ENCODE results near the gene PLCB3.

The PLCB3 gene

DNA sequence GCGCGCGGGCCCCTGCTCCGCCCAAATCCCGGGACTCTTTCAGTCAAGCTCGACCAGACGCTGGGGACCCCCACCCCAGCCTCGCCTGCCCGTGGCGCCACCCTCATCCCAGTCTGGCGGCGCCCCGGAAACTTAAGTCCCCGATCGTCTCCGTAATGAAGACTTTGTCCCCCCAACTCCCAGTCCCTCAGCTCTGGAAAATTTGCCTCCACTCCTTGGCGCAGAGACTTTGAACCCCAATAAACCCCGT lies 348 bp downstream of the PLCB3 start:
- DNase-seq, result no peak

DNA sequence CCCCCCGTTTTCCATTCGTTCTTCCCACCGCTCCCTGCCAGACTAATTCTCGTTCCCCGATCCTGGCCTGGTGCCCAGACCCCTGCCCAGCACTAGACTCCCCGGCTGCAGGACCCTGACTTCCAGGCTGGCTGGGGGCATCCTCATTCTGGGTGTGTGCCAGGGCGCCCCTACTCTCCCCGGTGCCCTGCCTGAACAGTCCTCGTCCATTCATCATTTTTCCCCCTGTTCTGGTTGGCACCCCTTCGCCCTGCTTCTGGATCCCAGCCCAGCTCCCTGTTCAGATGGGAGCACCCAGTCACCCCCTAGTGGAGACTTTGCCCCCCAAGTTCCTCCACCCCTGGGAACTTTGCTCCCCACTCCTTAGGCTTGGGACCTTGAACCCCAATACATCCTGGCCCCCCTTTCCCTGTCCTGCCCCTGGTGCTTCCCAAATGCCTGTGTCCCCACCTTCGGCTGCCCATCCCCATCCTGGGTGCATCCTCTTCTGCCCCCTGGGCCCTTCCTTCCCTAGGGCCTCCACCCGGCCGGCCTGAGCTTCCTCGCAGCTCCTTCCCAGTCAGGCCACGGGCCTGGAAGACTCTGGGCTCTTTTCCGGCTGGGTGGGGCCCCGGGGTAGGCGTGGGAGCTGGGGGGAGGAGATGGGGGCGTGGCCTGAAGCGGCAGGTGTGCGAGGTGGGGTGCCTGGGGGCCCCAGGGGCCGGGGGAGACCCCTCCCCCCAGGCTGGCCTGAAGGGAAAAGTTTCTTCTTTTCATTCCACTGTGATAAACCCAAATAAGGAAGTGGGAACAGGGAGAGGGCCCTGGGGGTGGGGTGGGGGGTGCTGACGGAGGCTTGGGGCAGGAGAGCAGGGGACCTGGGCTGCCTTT lies 908 bp downstream of the PLCB3 start:
- peak; percentile 43 for DNase-seq

GRCh38 chr11:64253043-64253442 lies 1.7 kb downstream of the PLCB3 start:
- no peak for DNase-seq

GRCh38 chr11:64253481-64253880 lies 2.2 kb downstream of the PLCB3 start:
- no peak for DNase-seq

- DNase-seq, result no peak
Observed at GRCh38 chr11:64254326-64254725, 3.0 kb downstream of the PLCB3 start.

GRCh38 chr11:64255135-64256128 lies 4.1 kb downstream of the PLCB3 start:
- no peak for DNase-seq

GRCh38 chr11:64256300-64256699 lies 5.0 kb downstream of the PLCB3 start:
- no peak for DNase-seq

DNA sequence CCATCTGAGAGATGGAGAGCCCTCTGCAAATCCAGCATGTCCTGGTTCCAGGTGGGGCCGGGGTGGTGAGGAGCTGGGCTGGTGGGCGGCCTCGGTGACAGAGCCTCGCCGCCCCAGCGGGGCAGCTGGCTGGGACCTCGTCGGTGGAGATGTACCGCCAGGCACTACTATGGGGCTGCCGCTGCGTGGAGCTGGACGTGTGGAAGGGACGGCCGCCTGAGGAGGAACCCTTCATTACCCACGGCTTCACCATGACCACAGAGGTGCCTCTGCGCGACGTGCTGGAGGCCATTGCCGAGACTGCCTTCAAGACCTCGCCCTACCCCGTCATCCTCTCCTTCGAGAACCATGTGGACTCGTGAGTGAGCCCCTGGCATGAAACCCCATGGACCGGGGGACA lies 7.0 kb downstream of the PLCB3 start:
- no peak for DNase-seq

DNA sequence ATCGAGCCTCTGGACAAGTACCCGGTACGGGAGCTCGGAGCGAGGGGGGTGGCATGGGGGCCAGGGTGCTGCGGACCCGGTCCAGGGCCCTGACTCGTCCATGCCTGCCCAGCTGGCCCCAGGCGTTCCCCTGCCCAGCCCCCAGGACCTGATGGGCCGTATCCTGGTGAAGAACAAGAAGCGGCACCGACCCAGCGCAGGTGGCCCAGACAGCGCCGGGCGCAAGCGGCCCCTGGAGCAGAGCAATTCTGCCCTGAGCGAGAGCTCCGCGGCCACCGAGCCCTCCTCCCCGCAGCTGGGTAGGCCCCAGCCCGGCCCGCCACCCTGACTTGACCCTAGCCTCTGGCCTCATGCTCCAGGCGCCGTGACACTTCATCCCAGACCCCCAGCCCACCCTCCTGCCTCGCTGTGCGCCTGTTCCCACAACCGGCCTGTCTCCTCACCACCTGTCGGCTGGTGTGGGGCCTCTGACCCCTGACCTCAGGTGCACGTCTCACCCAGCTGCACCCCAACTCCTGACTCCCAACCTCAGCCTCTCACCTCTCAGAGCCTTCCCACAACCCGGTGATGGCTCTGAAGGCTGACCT lies 7.7 kb downstream of the PLCB3 start:
- DNase-seq, result no peak

DNA sequence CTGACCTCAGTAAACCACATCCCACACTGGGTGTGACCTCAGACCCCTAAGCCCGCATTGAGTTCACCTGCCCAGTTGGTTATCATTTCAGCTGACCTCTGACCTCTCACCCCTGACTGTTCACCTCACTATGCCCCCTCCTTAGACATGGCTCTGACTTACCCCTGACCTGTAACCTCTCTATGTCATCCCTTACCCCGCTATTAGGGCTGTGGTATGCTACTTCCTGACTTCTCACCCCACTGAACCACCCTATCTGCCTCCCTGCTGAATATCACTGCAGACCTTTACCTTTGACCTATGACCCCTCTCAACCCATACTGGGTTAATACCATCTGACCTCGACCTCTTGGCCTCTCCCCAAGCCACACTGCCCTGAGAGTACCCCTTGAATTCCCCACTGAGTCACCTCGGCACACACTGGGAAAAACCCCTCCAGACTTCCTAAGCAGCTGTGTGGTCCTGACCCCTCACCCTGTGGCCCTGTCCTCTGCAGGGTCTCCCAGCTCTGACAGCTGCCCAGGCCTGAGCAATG lies 8.3 kb downstream of the PLCB3 start:
- no peak for DNase-seq

DNA sequence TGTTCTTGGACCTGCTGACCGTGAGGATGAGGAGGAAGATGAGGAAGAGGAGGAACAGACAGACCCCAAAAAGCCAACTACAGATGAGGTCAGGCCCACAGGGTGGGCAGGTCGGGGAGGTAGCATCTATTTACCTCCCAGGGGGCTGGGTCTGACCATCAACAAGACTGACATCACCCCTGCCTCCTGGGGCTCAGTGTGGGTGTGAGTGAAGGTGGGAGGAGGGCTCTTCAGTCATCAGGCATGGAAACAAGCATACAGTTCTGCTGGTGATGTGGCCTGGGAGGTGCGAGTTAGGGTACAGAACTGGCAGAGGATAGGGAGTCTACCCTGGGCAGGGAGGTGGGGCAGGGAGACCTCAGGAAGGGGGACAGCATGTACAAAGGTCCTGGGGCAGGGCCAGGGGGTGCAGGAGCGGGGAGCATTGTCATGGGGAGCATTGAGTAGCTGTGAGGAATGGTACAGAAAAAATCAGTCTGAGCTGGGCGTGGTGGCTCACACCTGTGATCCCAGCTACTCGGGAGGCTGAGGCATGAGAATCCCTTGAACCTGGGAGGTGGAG lies 8.9 kb downstream of the PLCB3 start:
- no peak for DNase-seq

GRCh38 chr11:64261556-64262080 lies 10.3 kb downstream of the PLCB3 start:
- no peak for DNase-seq

- no peak for DNase-seq
Observed at GRCh38 chr11:64262271-64263002, 11.1 kb downstream of the PLCB3 start.

GRCh38 chr11:64263021-64263946 lies 12.0 kb downstream of the PLCB3 start:
- DNase-seq, result no peak

DNA sequence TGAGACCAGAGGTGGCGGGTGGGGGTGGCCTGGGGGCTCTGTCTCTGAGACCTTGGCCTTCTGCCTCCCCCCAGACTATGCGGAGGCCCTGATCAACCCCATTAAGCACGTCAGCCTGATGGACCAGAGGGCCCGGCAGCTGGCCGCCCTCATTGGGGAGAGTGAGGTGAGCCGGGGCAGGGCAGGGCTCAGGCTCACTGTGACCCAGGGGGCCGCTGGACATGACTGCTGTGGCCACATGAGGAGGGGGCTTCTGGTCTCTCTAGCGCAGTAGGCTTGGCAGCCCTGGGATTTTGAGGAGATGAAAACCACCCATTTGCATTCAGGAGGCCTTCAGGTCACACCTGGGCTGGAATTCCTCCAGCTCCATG lies 12.6 kb downstream of the PLCB3 start:
- no peak for DNase-seq

DNA sequence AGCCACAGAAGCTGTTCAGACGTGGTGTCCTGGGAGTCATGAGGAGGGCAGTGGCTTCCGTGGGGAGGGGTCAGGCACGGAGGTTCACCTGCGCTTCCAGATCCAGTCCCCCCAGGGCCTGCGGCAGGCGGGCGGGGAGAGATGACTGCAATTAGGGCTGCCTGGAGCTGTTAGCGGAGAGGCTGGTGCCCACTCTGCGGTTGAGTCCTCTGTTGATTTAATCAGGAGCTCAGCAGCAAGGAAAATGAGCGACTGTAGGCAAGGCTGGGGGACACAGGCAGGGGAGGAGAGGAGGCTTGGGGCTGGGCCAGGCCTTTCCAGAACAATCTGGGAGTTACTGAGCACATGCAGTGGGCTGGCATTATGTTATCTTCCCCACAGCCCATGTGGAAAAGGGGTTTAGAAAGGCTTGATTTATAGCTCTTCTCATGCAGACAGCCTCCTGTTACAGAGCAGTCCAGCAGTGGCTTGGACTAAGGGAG lies 13.1 kb downstream of the PLCB3 start:
- no peak for DNase-seq

- DNase-seq, result no peak
Observed at GRCh38 chr11:64265176-64266160, 14.1 kb downstream of the PLCB3 start.

- no peak for DNase-seq
Observed at GRCh38 chr11:64266339-64266738, 15.0 kb downstream of the PLCB3 start.

DNA sequence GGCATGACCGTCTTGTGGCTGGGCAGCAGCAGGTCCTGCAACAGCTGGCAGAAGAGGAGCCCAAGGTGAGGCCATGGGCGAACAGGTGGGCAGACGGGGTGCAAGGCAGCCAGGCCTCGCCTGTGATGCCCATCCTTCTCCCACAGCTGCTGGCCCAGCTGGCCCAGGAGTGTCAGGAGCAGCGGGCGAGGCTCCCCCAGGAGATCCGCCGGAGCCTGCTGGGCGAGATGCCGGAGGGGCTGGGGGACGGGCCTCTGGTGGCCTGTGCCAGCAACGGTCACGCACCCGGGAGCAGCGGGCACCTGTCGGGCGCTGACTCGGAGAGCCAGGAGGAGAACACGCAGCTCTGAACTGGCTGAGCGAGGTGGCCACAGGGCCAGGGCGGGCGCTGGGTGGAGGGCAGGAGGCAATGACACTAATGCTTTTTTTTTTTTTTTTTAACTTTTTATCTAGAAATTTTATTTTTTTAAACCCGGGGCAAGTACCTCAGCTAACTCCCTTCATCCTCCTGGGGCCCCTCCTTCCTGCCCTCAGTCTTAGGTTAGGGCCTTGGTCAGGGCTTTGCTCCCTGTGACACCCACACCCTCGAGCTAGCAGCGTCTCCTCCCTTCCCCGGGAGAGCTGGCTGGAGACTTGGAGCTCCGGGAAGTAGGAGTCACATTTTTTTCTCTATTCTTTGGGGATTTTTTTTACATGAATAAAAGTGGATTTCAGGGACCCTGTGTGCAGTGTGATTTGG lies 16.0 kb downstream of the PLCB3 start:
- DNase-seq, result no peak
